Naive thymus-derived CD4-positive, alpha-beta T cell (primary cell): ENCODE measurements around the gene APOBEC3H. TPM values are rescaled to one million over a fixed set of nuclear protein-coding genes. Genes with fewer than 3 reads are reported as not detected.

Experiments
- ATAC-seq: fragments of 150-1000 bp; cut with Tn5 transposase; 2 replicates; pipeline ENCODE4 v1.10.0; 2021; ENCODE audit warnings: mild to moderate bottlenecking, moderate library complexity
- CTCF ChIA-PET: fragments of 350-600 bp; sonication (Branson Sonifier 250); formaldehyde crosslinking; loops from one replicate; lab custom pipeline; 2021; ENCODE audit warnings: antibody characterized with exemption; lab: Charles Lee
- POLR2A ChIA-PET: fragments of 350-600 bp; sonication (Branson Sonifier 250); formaldehyde crosslinking; loops from one replicate; lab custom pipeline; 2021; ENCODE audit warnings: antibody characterized with exemption, inconsistent platforms; lab: Charles Lee
- DNase-seq, 9 donors: peaks; one replicate each; pipeline versions ENCODE4 v3.0.0 to v3.0.0-alpha.2; 2020 to 2022; ENCODE audit warnings: mixed read lengths in 1 of 9
- H3K27ac ChIP-seq: one replicate; pipeline ENCODE4 v1.7.0; 2013; ENCODE audit warnings: mild to moderate bottlenecking, low read depth, low read length, moderate library complexity
- H3K27me3 ChIP-seq, 2 donors: one replicate each; pipeline ENCODE4 v1.7.0; 2013; ENCODE audit warnings: low read length in 2 of 2, mild to moderate bottlenecking in 2 of 2, moderate library complexity in 2 of 2; ENCODE audit not compliant: control insufficient read depth in 2 of 2, insufficient read depth in 2 of 2
- H3K36me3 ChIP-seq, 3 experiments: 1 replicate in 2 of 3; 2 replicates in 1 of 3; pipeline ENCODE4 v1.7.0; 2013; ENCODE audit warnings: low read length in 3 of 3, mild to moderate bottlenecking in 3 of 3, moderate library complexity in 1 of 3; ENCODE audit not compliant: insufficient read depth in 3 of 3, control insufficient read depth in 2 of 3
- H3K4me1 ChIP-seq, 2 donors: one replicate each; pipeline ENCODE4 v1.7.0; 2013; ENCODE audit warnings: low read length in 2 of 2, mild to moderate bottlenecking in 2 of 2, moderate library complexity in 1 of 2; ENCODE audit not compliant: control insufficient read depth in 2 of 2, insufficient read depth in 2 of 2
- H3K4me3 ChIP-seq: 2 replicates; pipeline ENCODE4 v1.7.0; 2013; ENCODE audit warnings: mild to moderate bottlenecking, low read length
- H3K9me3 ChIP-seq, 3 experiments: 1 replicate in 2 of 3; 2 replicates in 1 of 3; pipeline ENCODE4 v1.7.0; 2013; ENCODE audit warnings: low read length in 3 of 3; ENCODE audit not compliant: control insufficient read depth in 2 of 3
- H3K27ac Mint-ChIP-seq, 9 donors: one replicate each; pipeline ENCODE4 v1.8.0; 2020 to 2022; ENCODE audit warnings: mixed read lengths in 9 of 9, mild to moderate bottlenecking in 8 of 9, moderate library complexity in 5 of 9, inconsistent platforms in 2 of 9
- H3K27me3 Mint-ChIP-seq, 5 donors: one replicate each; pipeline ENCODE4 v1.8.0; 2021 to 2022; ENCODE audit warnings: mixed read lengths in 5 of 5, mild to moderate bottlenecking in 1 of 5
- H3K36me3 Mint-ChIP-seq, 5 donors: one replicate each; pipeline ENCODE4 v1.8.0; 2020 to 2022; ENCODE audit warnings: mixed read lengths in 5 of 5, mild to moderate bottlenecking in 3 of 5, inconsistent platforms in 1 of 5
- H3K4me1 Mint-ChIP-seq, 7 donors: one replicate each; pipeline ENCODE4 v1.8.0; 2020 to 2022; ENCODE audit warnings: mixed read lengths in 7 of 7, mild to moderate bottlenecking in 3 of 7, inconsistent platforms in 1 of 7
- H3K4me3 Mint-ChIP-seq, 10 donors: one replicate each; pipeline ENCODE4 v1.8.0; 2020 to 2022; ENCODE audit warnings: mild to moderate bottlenecking in 10 of 10, mixed read lengths in 10 of 10, moderate library complexity in 6 of 10, inconsistent platforms in 2 of 10
- H3K9me3 Mint-ChIP-seq, 11 donors: one replicate each; pipeline ENCODE4 v1.8.0; 2020 to 2022; ENCODE audit warnings: mixed read lengths in 11 of 11, mild to moderate bottlenecking in 4 of 11, inconsistent platforms in 1 of 11, moderate library complexity in 1 of 11
- intact Hi-C, 2 donors: fragments of 100-400 bp; cut with micrococcal nuclease; formaldehyde crosslinking; loops; one replicate each; pipeline ENCODE4 v1.15.1; 2023
- polyA plus RNA-seq, 2 donors: library from polyadenylated mRNA; unstranded; fragments of 300-500 nt; fragmentation: Illumina TruSeq; gene quantifications; one replicate each; pipeline ENCODE4 v1.2.3, GENCODE V29; 2021
- total RNA-seq, 6 experiments: library from RNA in 5 of 6; stranded (reverse) in 5 of 6; gene quantifications; 1 replicate in 5 of 6; 2 replicates in 1 of 6; pipeline ENCODE4 v1.2.3 and lab custom pipeline; 2021 to 2026

Gene APOBEC3H
- total and polyA plus RNA-seq, 7 experiments from 2014 or later = 0.29 to 31.3 (median 1.5) TPM; not detected in 3

DNA sequence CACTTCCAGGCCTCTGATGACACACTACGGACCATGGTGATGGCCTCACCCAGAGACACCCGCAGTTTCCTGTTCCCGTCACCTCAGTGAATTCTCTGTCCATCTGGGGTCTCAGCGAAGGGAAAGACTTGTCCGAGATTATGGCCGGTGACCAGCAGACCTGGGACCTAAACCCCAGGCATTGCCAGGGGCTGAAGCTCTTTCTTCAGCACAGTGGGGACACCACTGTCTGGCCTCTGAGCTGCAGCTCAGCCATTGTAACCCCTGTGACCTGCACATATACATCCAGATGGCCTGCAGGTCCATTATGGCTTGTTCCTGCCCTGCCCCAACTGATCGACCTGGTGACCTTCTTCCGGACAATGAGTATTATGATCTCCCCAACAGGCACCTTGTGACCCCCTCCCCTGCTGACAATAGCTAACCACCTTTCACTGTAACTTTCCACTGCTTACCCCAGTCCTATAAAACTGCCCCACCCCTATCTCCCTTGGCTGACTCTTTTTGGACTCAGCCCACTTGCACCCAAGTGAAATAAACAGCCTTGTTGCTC is 33.2 kb downstream of the APOBEC3H start:
- Histone ChIP-seq H3K27me3 (no peaks in the 10 kb centered on the region), H3K4me1 (no peaks in the 10 kb centered on the region), H3K36me3 (peaks cover 0 to 47% (median 4%) of the 10 kb centered on the region in 3 experiments), H3K9me3 (no peaks in the 10 kb centered on the region), H3K4me3 (no peak overlapping the region), H3K27ac (no peak overlapping the region)
- H3K36me3 Mint-ChIP-seq = peaks cover 0 to 13% (median 3%) of the 10 kb centered on the region in 5 donors
- ChIA-PET CTCF (no interaction called here), POLR2A (no interaction called here)
- H3K27me3 Mint-ChIP-seq = no peaks in the 10 kb centered on the region
- peaks cover 0 to 13% (median 0%) of the 10 kb centered on the region in 7 donors for H3K4me1 Mint-ChIP-seq
- peaks cover 0 to 2% (median 0%) of the 10 kb centered on the region in 11 donors for H3K9me3 Mint-ChIP-seq
- ATAC-seq (no peak), DNase-seq (no peak)
- intact Hi-C loops = no loop called here
- H3K27ac Mint-ChIP-seq = peak overlapping the region in 1 of 9 donors; percentile 70
- no peak overlapping the region for H3K4me3 Mint-ChIP-seq

- peaks cover 0 to 47% (median 4%) of the 10 kb centered on the region in 3 experiments for H3K36me3 ChIP-seq
- DNase-seq (no peak), ATAC-seq (no peak)
- H3K27ac Mint-ChIP-seq = peak overlapping the region in 2 of 9 donors; percentile 38 to 72
- intact Hi-C loops = no loop called here
- ChIA-PET POLR2A (interaction anchor here (0.5 kb wide), 1 partner anchor 173 kb away, joined by 3 read pairs; no protein-coding TSS in a partner anchor), CTCF (no interaction called here)
- H3K27me3 Mint-ChIP-seq = no peaks in the 10 kb centered on the region
- H3K36me3 Mint-ChIP-seq = peaks cover 0 to 13% (median 3%) of the 10 kb centered on the region in 5 donors
- H3K27ac ChIP-seq = no peak overlapping the region
- peaks cover 0 to 2% (median 0%) of the 10 kb centered on the region in 11 donors for H3K9me3 Mint-ChIP-seq
- H3K4me1 Mint-ChIP-seq = peaks cover 0 to 13% (median 0%) of the 10 kb centered on the region in 7 donors
- no peak overlapping the region for H3K4me3 ChIP-seq
- H3K9me3 ChIP-seq = no peaks in the 10 kb centered on the region
- H3K27me3 ChIP-seq = no peaks in the 10 kb centered on the region
- H3K4me3 Mint-ChIP-seq = no peak overlapping the region
- H3K4me1 ChIP-seq = no peaks in the 10 kb centered on the region
Measured at GRCh38 chr22:39130892-39131855, 34.1 kb downstream of the APOBEC3H start.

DNA sequence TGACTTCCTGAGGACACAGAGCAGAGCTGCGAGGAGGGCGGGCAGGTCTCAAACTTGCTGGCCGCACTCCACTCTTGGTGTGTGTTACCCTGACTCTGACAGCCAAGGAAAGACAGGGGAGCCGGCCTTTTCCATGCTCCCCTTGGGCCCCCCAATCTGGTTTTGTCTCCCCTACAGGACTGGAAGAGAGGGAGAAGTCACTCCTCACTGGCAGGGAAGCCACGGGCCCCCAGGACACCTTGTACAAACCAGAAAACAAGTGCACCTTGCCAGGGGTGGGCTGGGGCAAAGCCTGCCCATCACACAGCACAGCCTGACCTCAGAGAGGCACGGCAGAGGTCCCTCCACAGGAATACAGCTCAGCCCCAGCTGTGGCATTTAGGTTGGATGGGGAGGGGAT is 35.2 kb downstream of the APOBEC3H start:
- Mint-ChIP-seq H3K9me3 (no peaks in the 10 kb centered on the region), H3K27me3 (no peaks in the 10 kb centered on the region), H3K4me3 (no peak overlapping the region), H3K4me1 (peaks cover 0 to 13% (median 0%) of the 10 kb centered on the region in 7 donors), H3K27ac (peak overlapping the region in 1 of 9 donors; percentile 32), H3K36me3 (peaks cover 0 to 16% (median 3%) of the 10 kb centered on the region in 5 donors)
- H3K4me1 ChIP-seq = no peaks in the 10 kb centered on the region
- intact Hi-C loops = no loop called here
- H3K27me3 ChIP-seq = no peaks in the 10 kb centered on the region
- no peak overlapping the region for H3K27ac ChIP-seq
- ChIA-PET POLR2A (no interaction called here), CTCF (no interaction called here)
- H3K36me3 ChIP-seq = peaks cover 0 to 54% (median 4%) of the 10 kb centered on the region in 3 experiments
- ATAC-seq = no peak
- H3K9me3 ChIP-seq = no peaks in the 10 kb centered on the region
- no peak overlapping the region for H3K4me3 ChIP-seq
- no peak for DNase-seq

DNA sequence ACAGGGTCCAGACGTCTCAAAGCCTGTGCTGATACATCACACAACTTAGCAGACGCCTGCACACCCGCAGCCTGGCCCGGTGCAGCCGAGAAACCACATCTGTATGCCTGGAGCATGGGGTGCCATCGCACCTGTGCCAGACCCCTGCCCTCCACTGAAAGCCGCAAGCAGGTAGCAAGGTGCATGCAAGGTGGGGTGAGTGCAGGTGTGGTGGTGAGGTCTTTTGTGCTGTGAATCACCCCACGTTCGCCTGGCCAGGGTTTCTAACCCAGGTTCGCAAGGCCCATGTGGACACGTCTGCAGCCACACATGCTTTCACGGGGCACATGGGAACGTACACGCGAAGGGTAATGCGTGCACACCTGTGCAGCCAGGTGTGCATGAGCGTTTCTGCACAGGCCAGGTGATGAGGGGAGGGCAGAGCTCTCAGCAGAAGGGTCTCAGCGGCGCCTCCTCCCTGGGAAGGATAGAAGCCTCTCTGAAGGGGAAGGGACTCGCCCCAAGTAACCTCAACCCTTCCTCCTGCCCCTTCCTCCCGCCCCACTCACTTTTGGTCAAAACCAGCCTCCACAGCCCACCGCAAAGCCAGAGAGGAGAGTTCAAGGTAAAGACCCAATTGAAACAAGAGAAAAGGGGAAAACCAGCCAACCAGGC is 36.0 kb downstream of the APOBEC3H start:
- Histone ChIP-seq H3K4me1 (no peaks in the 10 kb centered on the region), H3K27ac (no peak overlapping the region), H3K9me3 (no peaks in the 10 kb centered on the region), H3K27me3 (no peaks in the 10 kb centered on the region), H3K36me3 (peaks cover 0 to 54% (median 4%) of the 10 kb centered on the region in 3 experiments), H3K4me3 (no peak overlapping the region)
- CTCF ChIA-PET = no interaction called here
- no peak for ATAC-seq
- H3K4me3 Mint-ChIP-seq = no peak overlapping the region
- peaks cover 0 to 16% (median 3%) of the 10 kb centered on the region in 5 donors for H3K36me3 Mint-ChIP-seq
- intact Hi-C loops = no loop called here
- H3K27ac Mint-ChIP-seq = peak overlapping the region in 1 of 9 donors; percentile 32
- no peaks in the 10 kb centered on the region for H3K9me3 Mint-ChIP-seq
- DNase-seq = no peak
- H3K4me1 Mint-ChIP-seq = peaks cover 0 to 13% (median 0%) of the 10 kb centered on the region in 7 donors
- H3K27me3 Mint-ChIP-seq = no peaks in the 10 kb centered on the region
- POLR2A ChIA-PET = interaction anchor here (0.7 kb wide), 1 partner anchor 18 kb away, joined by 5 read pairs; no protein-coding TSS in a partner anchor

DNA sequence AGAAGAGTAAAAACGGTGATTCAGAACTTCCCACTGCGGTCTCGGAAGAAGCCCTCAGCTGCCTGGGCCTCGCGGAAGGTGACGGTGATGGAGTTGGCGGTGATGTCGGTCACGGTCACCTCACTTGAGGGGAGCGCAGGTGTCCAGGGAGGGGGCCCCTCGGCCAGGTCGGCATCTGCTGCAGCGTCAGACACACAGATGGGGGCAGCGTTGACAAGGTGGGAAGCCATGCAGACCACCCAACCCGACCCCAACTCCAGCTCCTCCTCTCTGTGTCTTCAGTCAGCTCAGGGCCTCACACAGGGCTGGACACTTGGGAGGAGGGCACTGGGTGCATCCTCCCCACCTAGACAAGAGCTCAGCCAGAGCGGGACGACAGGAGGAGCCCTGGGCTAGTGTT is 36.8 kb downstream of the APOBEC3H start:
- Histone ChIP-seq H3K9me3 (no peaks in the 10 kb centered on the region), H3K27me3 (no peaks in the 10 kb centered on the region), H3K4me3 (no peak overlapping the region), H3K36me3 (peaks cover 0 to 61% (median 4%) of the 10 kb centered on the region in 3 experiments), H3K27ac (no peak overlapping the region), H3K4me1 (no peaks in the 10 kb centered on the region)
- H3K4me3 Mint-ChIP-seq = no peak overlapping the region
- no peaks in the 10 kb centered on the region for H3K27me3 Mint-ChIP-seq
- H3K9me3 Mint-ChIP-seq = no peaks in the 10 kb centered on the region
- peaks cover 0 to 13% (median 7%) of the 10 kb centered on the region in 7 donors for H3K4me1 Mint-ChIP-seq
- CTCF ChIA-PET = interaction anchor here (1.1 kb wide), 1 partner anchor 184 kb away, joined by 3 read pairs; no protein-coding TSS in a partner anchor
- no peak overlapping the region for H3K27ac Mint-ChIP-seq
- no peak for ATAC-seq
- POLR2A ChIA-PET = interaction anchor here (0.5 to 1.1 kb wide), 3 partner anchors 9 to 54 kb away, joined by 3 to 7 read pairs (median 5); no protein-coding TSS in a partner anchor
- DNase-seq = no peak
- H3K36me3 Mint-ChIP-seq = peaks cover 0 to 16% (median 3%) of the 10 kb centered on the region in 5 donors
- intact Hi-C loops = no loop called here
